GM10847 (cell line): ENCODE results near the gene GGA1.

Experiments used
- POLR2A ChIP-seq: IDR thresholded peaks from 2 replicates; pipeline ENCODE4 v1.6.1; 2011; ENCODE audit not compliant: insufficient read length; ENCODE audit errors: extremely low read depth

GGA1 gene

GRCh38 chr22:37681556-37682049, 73.0 kb downstream of the GGA1 start:
- TF ChIP-seq POLR2A, result no peak
